Activated naive CD8-positive, alpha-beta T cell treated with anti-CD3 and anti-CD28 coated beads for 36 hours (primary cell): ENCODE data around the gene NUP93. TPM values are rescaled to one million over a fixed set of nuclear protein-coding genes. Genes with fewer than 3 reads are reported as not detected.
"Not testable (repeated sequence)": the region's sequence is repeated elsewhere in the genome, so short reads cannot be mapped to it uniquely, and the experiment has no call there.

Experiments
- DNase-seq: peaks from one replicate; pipeline ENCODE4 v3.0.0; 2021
- H3K27ac Mint-ChIP-seq: one replicate; pipeline ENCODE4 v1.8.0; 2022; ENCODE audit warnings: mild to moderate bottlenecking, moderate library complexity, mixed read lengths
- H3K27me3 Mint-ChIP-seq: one replicate; pipeline ENCODE4 v1.8.0; 2022; ENCODE audit warnings: mild to moderate bottlenecking, mixed read lengths
- H3K36me3 Mint-ChIP-seq: one replicate; pipeline ENCODE4 v1.8.0; 2021; ENCODE audit warnings: mild to moderate bottlenecking, mixed read lengths
- H3K4me1 Mint-ChIP-seq: one replicate; pipeline ENCODE4 v1.8.0; 2021; ENCODE audit warnings: mixed read lengths
- H3K4me3 Mint-ChIP-seq: one replicate; pipeline ENCODE4 v1.8.0; 2022; ENCODE audit warnings: mild to moderate bottlenecking, moderate library complexity, mixed read lengths
- H3K9me3 Mint-ChIP-seq: one replicate; pipeline ENCODE4 v1.8.0; 2022; ENCODE audit warnings: mixed read lengths
- total RNA-seq, 2 experiments: library from RNA; stranded (reverse); gene quantifications; one replicate each; pipeline ENCODE4 v1.2.3, GENCODE V29; 2021

NUP93 gene
- total RNA-seq, 2 experiments from 2014 or later: 153 to 172 TPM

DNA sequence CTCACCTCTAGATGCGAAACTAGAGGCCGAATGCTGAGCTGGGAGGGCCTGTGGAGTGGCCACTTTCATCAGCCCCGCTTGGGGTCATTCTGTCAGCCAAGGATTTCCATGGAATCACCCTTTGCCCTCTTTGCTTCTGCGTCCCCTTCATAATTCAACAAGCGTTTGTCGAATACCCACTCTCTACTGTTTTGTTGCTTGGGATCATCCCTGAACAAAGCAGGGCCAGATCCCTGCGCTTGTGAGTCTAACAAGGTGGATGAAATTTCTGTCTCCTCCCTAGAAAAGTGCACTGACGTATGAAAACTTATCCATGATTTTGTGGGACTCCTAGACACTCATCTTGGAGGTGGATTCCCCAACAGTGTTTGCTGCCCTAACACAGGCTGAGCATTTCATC is 131.8 kb downstream of the NUP93 start:
- Mint-ChIP-seq H3K4me3 (no peak overlapping the region), H3K9me3 (no peaks in the 10 kb centered on the region), H3K4me1 (peaks cover 46% of the 10 kb centered on the region), H3K27me3 (no peaks in the 10 kb centered on the region), H3K27ac (no peak overlapping the region), H3K36me3 (no peaks in the 10 kb centered on the region)
- no peak for DNase-seq

DNA sequence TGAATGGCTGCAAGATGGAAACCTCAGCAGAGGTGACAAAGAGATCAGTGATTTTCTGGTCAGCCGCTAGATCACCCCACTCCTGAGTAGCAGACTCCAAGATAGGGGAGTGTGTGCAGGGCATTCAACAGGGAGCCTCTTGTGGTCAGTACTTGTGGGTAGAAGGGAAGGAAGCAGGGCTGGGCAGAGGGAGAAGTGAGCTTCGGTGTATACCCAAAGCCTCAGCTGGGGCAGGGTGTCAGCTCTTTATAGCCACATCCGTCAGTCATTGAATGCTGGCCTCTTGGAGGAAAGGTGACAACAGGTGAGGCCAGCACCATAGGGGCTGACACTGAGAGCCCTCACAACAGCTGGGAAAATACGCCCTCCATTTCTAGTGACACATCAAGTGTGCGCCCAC is 132.8 kb downstream of the NUP93 start:
- Mint-ChIP-seq H3K27me3 (no peaks in the 10 kb centered on the region), H3K27ac (no peak overlapping the region), H3K36me3 (no peaks in the 10 kb centered on the region), H3K9me3 (no peaks in the 10 kb centered on the region), H3K4me1 (peaks cover 53% of the 10 kb centered on the region), H3K4me3 (no peak overlapping the region)
- no peak for DNase-seq

DNA sequence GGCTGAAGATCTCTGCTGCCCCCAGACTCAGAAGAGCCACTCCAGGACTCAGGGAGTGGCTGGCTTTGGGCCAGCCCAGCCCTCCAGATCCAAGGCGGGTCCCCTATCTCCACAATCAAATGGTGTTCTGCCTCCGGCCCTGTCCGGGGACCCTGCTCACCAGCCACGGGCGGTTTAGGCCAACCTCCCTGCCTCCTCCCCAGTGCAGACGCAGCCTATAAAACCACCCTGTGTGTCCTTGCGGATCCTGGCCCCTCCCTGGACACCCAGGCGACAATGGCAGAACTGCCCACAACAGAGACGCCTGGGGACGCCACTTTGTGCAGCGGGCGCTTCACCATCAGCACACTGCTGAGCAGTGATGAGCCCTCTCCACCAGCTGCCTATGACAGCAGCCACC is 135.0 kb downstream of the NUP93 start, which contains the start of gene SLC12A3:
SLC12A3 (plus strand) TSS at position 248 of the 400 bp plus-strand sequence; CDS start at position 277, 29 bp downstream.
- Mint-ChIP-seq H3K9me3 (no peaks in the 10 kb centered on the region), H3K36me3 (no peaks in the 10 kb centered on the region), H3K27me3 (no peaks in the 10 kb centered on the region), H3K27ac (no peak within 1 kb of the TSS), H3K4me3 (no peak within 1 kb of the TSS), H3K4me1 (peaks cover 41% of the 10 kb centered on the region)
- no peak for DNase-seq

DNA sequence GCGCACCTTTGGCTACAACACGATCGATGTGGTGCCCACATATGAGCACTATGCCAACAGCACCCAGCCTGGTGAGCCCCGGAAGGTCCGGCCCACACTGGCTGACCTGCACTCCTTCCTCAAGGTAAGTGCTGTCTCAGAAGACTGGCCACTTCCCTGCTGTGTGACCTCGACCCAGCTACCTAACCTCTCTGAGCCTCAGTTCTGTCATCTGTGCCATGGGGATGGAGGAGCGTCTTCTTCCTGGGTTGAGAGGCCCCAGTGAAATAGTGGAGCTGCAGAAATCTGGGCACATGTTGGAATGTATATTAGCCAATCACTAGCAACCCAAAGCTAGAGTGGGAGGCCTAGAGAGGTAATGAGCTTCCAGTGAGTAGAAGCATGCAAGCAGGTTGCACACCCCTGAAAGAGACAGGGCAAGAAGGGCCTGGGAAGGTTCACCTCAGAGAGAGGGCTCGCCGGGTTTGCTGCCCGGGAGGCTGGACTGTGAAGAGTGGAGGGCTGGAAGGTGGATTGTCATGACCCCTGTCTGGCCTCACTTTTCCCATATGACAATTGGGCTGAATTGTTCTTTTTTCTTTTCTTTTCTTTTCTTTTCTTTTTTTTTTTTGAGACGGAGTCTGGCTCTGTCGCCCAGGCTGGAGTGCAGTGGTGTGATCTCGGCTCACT is 135.6 kb downstream of the NUP93 start:
- Mint-ChIP-seq H3K27me3 (no peaks in the 10 kb centered on the region), H3K27ac (no peak overlapping the region), H3K4me3 (no peak overlapping the region), H3K36me3 (no peaks in the 10 kb centered on the region), H3K4me1 (peaks cover 35% of the 10 kb centered on the region), H3K9me3 (no peaks in the 10 kb centered on the region)
- no peak for DNase-seq

DNA sequence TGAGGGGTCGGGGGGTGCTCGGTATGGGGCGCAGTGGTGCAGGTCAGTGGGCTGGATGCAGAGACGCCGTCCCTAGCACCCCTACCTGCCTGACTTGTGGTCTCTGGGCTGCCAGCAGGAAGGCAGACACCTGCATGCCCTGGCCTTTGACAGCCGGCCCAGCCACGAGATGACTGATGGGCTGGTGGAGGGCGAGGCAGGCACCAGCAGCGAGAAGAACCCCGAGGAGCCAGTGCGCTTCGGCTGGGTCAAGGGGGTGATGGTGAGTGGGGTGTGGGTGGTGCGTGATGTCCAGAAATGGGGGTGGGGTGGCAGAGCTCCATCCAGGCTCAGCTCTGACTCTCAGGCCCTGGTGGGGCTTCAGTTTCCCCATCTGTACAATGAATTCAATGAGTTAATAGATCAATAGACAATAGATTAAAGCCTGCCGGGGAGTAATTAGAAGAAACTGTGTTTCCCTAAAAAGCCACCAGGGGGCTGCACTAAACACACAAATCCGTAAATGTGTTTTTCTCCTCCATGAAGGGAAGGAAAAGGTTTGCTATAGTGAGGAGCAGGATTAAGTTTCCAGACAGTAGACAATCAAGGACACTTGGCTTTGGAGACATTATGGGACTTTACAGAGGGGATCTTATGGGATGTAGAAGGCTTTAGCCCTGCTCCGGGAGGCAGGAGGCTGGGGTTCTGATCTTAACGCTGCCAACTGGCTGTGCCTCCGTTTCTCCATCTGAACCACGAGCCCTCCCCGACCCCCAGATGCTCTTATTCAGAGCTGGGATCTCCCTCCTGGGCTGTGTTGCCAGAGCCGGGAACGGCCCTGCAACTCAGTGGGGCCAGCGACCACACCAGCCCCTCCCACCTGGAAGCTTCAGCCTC is 137.3 kb downstream of the NUP93 start:
- no peak for DNase-seq
- Mint-ChIP-seq H3K36me3 (no peaks in the 10 kb centered on the region), H3K9me3 (no peaks in the 10 kb centered on the region), H3K27me3 (no peaks in the 10 kb centered on the region), H3K4me3 (no peak overlapping the region), H3K4me1 (peaks cover 24% of the 10 kb centered on the region), H3K27ac (no peak overlapping the region)

DNA sequence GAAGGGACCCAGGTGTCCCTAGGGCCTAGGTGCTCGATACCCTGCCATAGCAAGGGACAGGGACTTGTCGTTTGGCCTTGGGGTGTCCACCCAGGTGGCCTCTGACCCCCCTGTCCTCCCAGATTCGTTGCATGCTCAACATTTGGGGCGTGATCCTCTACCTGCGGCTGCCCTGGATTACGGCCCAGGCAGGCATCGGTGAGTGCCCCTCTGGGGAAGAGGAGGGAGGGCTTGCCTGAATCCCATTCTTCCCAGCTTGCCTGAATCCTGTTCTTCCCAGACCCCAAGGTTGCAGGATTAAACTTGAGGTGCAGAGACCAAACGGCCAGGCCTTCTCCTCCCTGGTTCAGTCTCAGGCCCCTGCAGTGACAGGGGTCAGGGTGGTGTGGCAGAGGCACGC is 138.2 kb downstream of the NUP93 start:
- Mint-ChIP-seq H3K27me3 (no peaks in the 10 kb centered on the region), H3K9me3 (no peaks in the 10 kb centered on the region), H3K4me3 (no peak overlapping the region), H3K36me3 (no peaks in the 10 kb centered on the region), H3K4me1 (peaks cover 14% of the 10 kb centered on the region), H3K27ac (no peak overlapping the region)
- DNase-seq: no peak

GRCh38 chr16:56868766-56869165 is 138.8 kb downstream of the NUP93 start:
- not testable (repeated sequence) for H3K36me3 Mint-ChIP-seq, H3K9me3 Mint-ChIP-seq, DNase-seq, H3K27me3 Mint-ChIP-seq, H3K27ac Mint-ChIP-seq, H3K4me3 Mint-ChIP-seq
- peaks cover 12% of the 10 kb centered on the region for H3K4me1 Mint-ChIP-seq

DNA sequence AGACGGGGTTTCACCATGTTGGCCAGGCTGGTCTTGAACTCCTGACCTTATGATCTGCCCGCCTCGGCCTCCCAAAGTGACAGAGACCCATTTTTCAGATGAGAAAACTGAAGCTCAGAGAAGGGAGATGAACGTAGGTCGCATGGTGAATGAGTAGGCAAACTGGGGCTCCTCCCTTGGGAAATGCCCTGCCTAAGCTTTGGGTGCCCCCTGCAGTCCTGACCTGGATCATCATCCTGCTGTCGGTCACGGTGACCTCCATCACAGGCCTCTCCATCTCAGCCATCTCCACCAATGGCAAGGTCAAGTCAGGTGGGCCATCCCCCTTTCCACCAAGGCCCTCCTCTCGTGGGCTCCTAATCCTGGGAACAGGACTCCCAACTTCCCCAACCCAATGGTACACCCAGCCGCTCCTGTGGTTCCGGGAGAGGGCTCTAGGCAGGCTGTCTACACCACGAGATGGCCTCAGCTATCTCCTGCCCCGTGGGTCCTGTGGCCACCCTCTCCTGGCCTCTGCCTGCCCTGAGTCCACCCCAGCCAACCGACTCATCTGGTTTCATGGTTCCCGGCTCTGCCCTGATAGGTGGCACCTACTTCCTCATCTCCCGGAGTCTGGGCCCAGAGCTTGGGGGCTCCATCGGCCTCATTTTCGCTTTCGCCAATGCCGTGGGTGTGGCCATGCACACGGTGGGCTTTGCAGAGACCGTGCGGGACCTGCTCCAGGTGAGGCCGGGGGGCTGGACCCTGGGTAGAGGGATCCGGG is 139.8 kb downstream of the NUP93 start:
- H3K27ac Mint-ChIP-seq: no peak overlapping the region
- H3K36me3 Mint-ChIP-seq: no peaks in the 10 kb centered on the region
- peaks cover 12% of the 10 kb centered on the region for H3K4me1 Mint-ChIP-seq
- no peaks in the 10 kb centered on the region for H3K9me3 Mint-ChIP-seq
- no peaks in the 10 kb centered on the region for H3K27me3 Mint-ChIP-seq
- DNase-seq: peak; percentile 48
- no peak overlapping the region for H3K4me3 Mint-ChIP-seq

- H3K9me3 Mint-ChIP-seq: no peaks in the 10 kb centered on the region
Observed at GRCh38 chr16:56870276-56870888, 140.5 kb downstream of the NUP93 start.

DNA sequence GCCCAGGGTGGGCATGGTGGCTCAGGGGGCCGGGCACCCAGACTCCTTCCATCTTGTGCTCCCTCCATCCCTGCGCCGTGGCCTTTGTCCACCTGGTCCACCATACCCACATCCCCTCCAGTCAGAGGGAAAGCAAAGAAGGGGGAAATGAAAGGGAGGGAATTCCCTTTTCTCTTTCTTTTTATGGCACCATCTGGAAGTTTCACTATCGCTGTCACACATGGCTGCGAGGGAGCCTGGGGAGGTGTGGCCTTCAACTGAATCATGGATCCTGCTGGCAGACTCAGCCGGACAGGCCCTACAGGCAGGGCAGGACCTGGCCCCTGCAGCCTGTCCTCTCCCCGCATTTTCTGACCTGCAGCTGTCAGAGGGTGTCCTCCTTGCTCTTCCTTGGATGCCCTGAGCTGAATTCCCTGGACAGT is 141.3 kb downstream of the NUP93 start:
- no peaks in the 10 kb centered on the region for H3K27me3 Mint-ChIP-seq
- H3K4me1 Mint-ChIP-seq: peaks cover 12% of the 10 kb centered on the region
- no peak for DNase-seq
- H3K27ac Mint-ChIP-seq: no peak overlapping the region
- H3K9me3 Mint-ChIP-seq: no peaks in the 10 kb centered on the region
- H3K4me3 Mint-ChIP-seq: no peak overlapping the region
- H3K36me3 Mint-ChIP-seq: no peaks in the 10 kb centered on the region

More at GRCh38 chr16:56870276-56870888, 140.5 kb downstream of the NUP93 start:
- no peak overlapping the region for H3K27ac Mint-ChIP-seq
- no peak for DNase-seq
- H3K4me1 Mint-ChIP-seq: peaks cover 12% of the 10 kb centered on the region
- H3K4me3 Mint-ChIP-seq: no peak overlapping the region
- H3K27me3 Mint-ChIP-seq: no peaks in the 10 kb centered on the region
- H3K36me3 Mint-ChIP-seq: no peaks in the 10 kb centered on the region

DNA sequence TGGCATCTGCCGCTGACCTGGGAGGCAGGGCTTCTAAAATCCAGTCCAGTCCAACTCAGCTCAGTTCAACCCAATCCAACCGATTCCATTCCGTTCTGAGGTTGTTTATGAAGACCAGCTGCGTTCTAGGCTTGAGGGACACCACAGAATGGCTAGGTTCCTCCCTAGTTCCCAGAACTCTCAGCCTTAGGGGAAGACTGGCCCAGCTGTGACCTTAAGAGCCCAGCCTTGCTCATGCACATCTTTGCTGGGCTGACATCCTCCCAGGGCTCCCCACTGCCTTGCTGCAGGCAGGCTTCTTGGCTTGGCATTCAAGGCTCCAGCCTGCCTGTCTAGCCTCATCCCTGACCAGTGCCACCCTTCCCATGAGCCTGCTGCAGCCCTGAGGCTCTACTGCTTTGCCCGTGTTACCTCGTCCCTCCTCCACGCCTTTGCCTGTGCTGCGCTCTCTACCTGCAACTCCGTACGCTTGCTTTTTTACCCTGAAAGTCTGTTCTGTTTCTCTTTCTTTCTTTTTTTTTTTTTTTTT is 143.0 kb downstream of the NUP93 start:
- no peaks in the 10 kb centered on the region for H3K27me3 Mint-ChIP-seq

DNA sequence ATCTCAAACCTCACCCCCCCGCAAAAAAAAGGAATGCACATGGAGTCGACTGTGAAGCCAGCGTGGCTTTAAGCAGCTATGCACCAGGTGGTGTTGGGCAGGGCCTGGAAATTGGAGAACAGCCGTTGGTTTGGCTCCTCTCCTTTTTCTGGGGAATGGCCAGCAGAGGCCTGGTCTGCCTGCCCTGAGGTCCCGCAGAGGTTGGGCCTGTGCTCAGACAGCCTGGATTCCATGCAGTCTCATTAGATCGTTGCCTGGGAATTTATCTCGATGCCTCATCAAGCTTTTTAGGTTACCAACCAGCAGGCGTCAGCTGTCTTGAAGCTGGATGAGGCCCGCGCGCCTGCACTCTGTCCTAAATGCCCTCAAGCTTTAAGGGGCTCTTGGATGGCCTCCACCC is 144.9 kb downstream of the NUP93 start:
- Mint-ChIP-seq H3K36me3 (no peaks in the 10 kb centered on the region), H3K27ac (no peak overlapping the region)

More for the DNA sequence above, 143.0 kb downstream of the NUP93 start:
- Mint-ChIP-seq H3K27ac (no peak overlapping the region), H3K9me3 (no peaks in the 10 kb centered on the region), H3K4me1 (peaks cover 5% of the 10 kb centered on the region), H3K36me3 (no peaks in the 10 kb centered on the region), H3K4me3 (no peak overlapping the region)
- no peak for DNase-seq

GRCh38 chr16:56876048-56876447 is 146.1 kb downstream of the NUP93 start:
- no peak overlapping the region for H3K4me3 Mint-ChIP-seq
- H3K4me1 Mint-ChIP-seq: peaks cover 4% of the 10 kb centered on the region
- H3K9me3 Mint-ChIP-seq: no peaks in the 10 kb centered on the region
- H3K36me3 Mint-ChIP-seq: no peaks in the 10 kb centered on the region
- no peaks in the 10 kb centered on the region for H3K27me3 Mint-ChIP-seq
- H3K27ac Mint-ChIP-seq: no peak overlapping the region
- DNase-seq: no peak

More for the DNA sequence above, 144.9 kb downstream of the NUP93 start:
- DNase-seq: no peak
- Mint-ChIP-seq H3K4me1 (peaks cover 5% of the 10 kb centered on the region), H3K4me3 (no peak overlapping the region), H3K27me3 (no peaks in the 10 kb centered on the region), H3K9me3 (no peaks in the 10 kb centered on the region)

- no peaks in the 10 kb centered on the region for H3K27me3 Mint-ChIP-seq
- no peak overlapping the region for H3K4me3 Mint-ChIP-seq
- H3K27ac Mint-ChIP-seq: no peak overlapping the region
- H3K36me3 Mint-ChIP-seq: no peaks in the 10 kb centered on the region
- no peaks in the 10 kb centered on the region for H3K9me3 Mint-ChIP-seq
- DNase-seq: no peak
- no peaks in the 10 kb centered on the region for H3K4me1 Mint-ChIP-seq
Observed at GRCh38 chr16:56877486-56878182, 147.7 kb downstream of the NUP93 start.
